Panc1 (cell line): ENCODE data around the gene GPS1. TPM values are rescaled to one million over a fixed set of nuclear protein-coding genes. Genes with fewer than 3 reads are reported as not detected.
A peak's percentile ranks its signal among the peaks of the same experiment; 100 is the strongest.

Source experiments
- ATAC-seq: fragments of 200-7000 bp; cut with Tn5 transposase; 2 replicates; pipeline ENCODE4 v1.9.1; 2020; ENCODE audit warnings: mild to moderate bottlenecking, moderate library complexity
- BruUV-seq: library from RNA; stranded (reverse); fragments of 400-500 nt; replicated peaks from 2 replicates; lab custom pipeline; 2021; lab: Mats Ljungman, UMichigan
- CTCF ChIA-PET: fragments of 300-600 bp; sonication (Branson Sonifier 250); formaldehyde crosslinking; loops from one replicate; lab custom pipeline; 2022; ENCODE audit warnings: antibody characterized with exemption; lab: Charles Lee
- POLR2A ChIA-PET: fragments of 300-600 bp; sonication (Branson Sonifier 250); formaldehyde crosslinking; loops from one replicate; lab custom pipeline; 2022; ENCODE audit warnings: antibody characterized with exemption; lab: Charles Lee
- DNase-seq: peaks from one replicate; pipeline ENCODE4 v3.0.0-alpha.2; 2010; ENCODE audit warnings: low read depth, low spot score
- H3K27ac ChIP-seq: 2 replicates; pipeline ENCODE4 v1.5.1; 2011; ENCODE audit warnings: mild to moderate bottlenecking, low read length, inconsistent platforms
- H3K27me3 ChIP-seq: fragments of 200-500 bp; sonication (Bioruptor generic); 2 replicates; pipeline ENCODE4 v1.6.0; 2014; ENCODE audit warnings: low read length, inconsistent platforms; ENCODE audit not compliant: control insufficient read depth, insufficient read depth
- H3K36me3 ChIP-seq: fragments of 200-500 bp; sonication (Bioruptor generic); 2 replicates; pipeline ENCODE4 v1.5.1; 2014; ENCODE audit warnings: inconsistent platforms, mild to moderate bottlenecking, low read length, moderate library complexity; ENCODE audit not compliant: control insufficient read depth, insufficient read depth
- H3K4me1 ChIP-seq: 2 replicates; pipeline ENCODE4 v1.5.1; 2011; ENCODE audit warnings: inconsistent platforms, mild to moderate bottlenecking, low read length, moderate library complexity; ENCODE audit not compliant: control insufficient read depth, insufficient read depth
- H3K4me3 ChIP-seq, 2 experiments: 2 replicates each; pipeline ENCODE4 v1.5.1; 2011 to 2012; ENCODE audit warnings: low read depth in 2 of 2, low read length in 2 of 2, mild to moderate bottlenecking in 2 of 2, inconsistent platforms in 1 of 2, moderate library complexity in 1 of 2
- H3K9me3 ChIP-seq: fragments of 200-500 bp; sonication (Bioruptor generic); 2 replicates; pipeline ENCODE4 v1.5.1; 2014; ENCODE audit warnings: low read depth, mild to moderate bottlenecking, inconsistent platforms, low read length, moderate library complexity; ENCODE audit not compliant: control insufficient read depth, insufficient read depth
- POLR2AphosphoS5 ChIP-seq: IDR thresholded peaks from 2 replicates; pipeline ENCODE4 v1.6.1; 2012; ENCODE audit warnings: mild to moderate bottlenecking, low read depth, low read length, moderate library complexity
- SIN3A ChIP-seq: IDR thresholded peaks from 2 replicates; pipeline ENCODE4 v1.6.1; 2012; ENCODE audit warnings: low read depth, mild to moderate bottlenecking, low read length, moderate library complexity, borderline replicate concordance; ENCODE audit not compliant: insufficient read depth
- TCF7L2 ChIP-seq: IDR thresholded peaks from 2 replicates; pipeline ENCODE4 v1.6.1; 2011; ENCODE audit warnings: mild to moderate bottlenecking, low read depth, low read length, inconsistent platforms
- in situ Hi-C: cut with HindIII; loops from 2 replicates; pipeline ENCODE4 v1.10.0; 2016; ENCODE audit warnings: low sequenced_read_pairs, low pct_unique_long_range_greater_than_20kb
- intact Hi-C: fragments of 100-400 bp; cut with micrococcal nuclease; formaldehyde crosslinking; loops from one replicate; pipeline ENCODE4 v1.10.0; 2022; ENCODE audit not compliant: unreplicated experiment
- total RNA-seq: library from RNA; stranded (reverse); gene quantifications from one replicate; pipeline ENCODE4 v1.2.1, GENCODE V29; 2021; ENCODE audit not compliant: unreplicated experiment
- TF ChIP-seq, protein P1 (sequence below), 2 experiments: IDR thresholded peaks; 2 replicates each; pipeline ENCODE4 v1.6.1; 2011 to 2012; ENCODE audit warnings: low read depth in 2 of 2, control low read depth in 1 of 2, low read length in 1 of 2, mild to moderate bottlenecking in 1 of 2, moderate library complexity in 1 of 2; ENCODE audit not compliant: insufficient read depth in 1 of 2
- TF ChIP-seq, protein P2 (sequence below): fragments of 450-650 bp; IDR thresholded peaks from 2 replicates; pipeline ENCODE4 v1.5.1; 2017; ENCODE audit warnings: mild to moderate bottlenecking

The GPS1 gene
- total RNA-seq, 1 experiment from 2014 or later = 175 TPM

DNA sequence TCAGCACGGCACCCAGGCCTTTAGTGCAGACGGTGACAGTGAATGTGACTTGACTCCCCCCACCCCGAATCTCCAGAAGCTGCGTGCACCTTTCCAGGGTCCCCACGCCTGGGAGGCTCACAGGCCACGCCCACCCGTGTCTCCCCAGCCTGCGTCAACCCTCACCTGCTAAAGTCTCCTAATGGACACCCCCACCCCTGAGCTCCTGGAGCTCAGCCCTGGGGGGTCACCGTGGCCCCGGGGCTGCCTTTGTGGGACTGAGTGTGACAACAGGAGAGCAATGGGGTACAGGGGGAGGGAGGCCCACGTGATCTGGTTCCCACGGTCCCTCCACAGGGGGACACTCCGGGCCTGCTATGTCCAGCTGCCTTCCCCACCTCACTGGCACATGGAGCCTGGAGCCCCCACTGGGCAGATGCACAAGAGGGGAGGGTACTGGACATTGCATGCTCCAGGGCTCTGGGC, 53.8 kb downstream of the GPS1 start:
- DNase-seq = no peak
- no peaks in the 10 kb centered on the region for H3K9me3 ChIP-seq
- no peak overlapping the region for H3K4me3 ChIP-seq
- no peak for ATAC-seq
- intact Hi-C loops = loop anchor here (10.0 kb wide), 1 partner anchor 129 kb away; no protein-coding TSS in a partner anchor
- TF ChIP-seq TCF7L2 (no peak), SIN3A (no peak), POLR2AphosphoS5 (no peak)
- TF ChIP-seq, protein P1, sequence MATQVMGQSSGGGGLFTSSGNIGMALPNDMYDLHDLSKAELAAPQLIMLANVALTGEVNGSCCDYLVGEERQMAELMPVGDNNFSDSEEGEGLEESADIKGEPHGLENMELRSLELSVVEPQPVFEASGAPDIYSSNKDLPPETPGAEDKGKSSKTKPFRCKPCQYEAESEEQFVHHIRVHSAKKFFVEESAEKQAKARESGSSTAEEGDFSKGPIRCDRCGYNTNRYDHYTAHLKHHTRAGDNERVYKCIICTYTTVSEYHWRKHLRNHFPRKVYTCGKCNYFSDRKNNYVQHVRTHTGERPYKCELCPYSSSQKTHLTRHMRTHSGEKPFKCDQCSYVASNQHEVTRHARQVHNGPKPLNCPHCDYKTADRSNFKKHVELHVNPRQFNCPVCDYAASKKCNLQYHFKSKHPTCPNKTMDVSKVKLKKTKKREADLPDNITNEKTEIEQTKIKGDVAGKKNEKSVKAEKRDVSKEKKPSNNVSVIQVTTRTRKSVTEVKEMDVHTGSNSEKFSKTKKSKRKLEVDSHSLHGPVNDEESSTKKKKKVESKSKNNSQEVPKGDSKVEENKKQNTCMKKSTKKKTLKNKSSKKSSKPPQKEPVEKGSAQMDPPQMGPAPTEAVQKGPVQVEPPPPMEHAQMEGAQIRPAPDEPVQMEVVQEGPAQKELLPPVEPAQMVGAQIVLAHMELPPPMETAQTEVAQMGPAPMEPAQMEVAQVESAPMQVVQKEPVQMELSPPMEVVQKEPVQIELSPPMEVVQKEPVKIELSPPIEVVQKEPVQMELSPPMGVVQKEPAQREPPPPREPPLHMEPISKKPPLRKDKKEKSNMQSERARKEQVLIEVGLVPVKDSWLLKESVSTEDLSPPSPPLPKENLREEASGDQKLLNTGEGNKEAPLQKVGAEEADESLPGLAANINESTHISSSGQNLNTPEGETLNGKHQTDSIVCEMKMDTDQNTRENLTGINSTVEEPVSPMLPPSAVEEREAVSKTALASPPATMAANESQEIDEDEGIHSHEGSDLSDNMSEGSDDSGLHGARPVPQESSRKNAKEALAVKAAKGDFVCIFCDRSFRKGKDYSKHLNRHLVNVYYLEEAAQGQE (IDR thresholded peaks at IDR 0.05; ENCODE audit: insufficient read depth in 1 of 2, low read depth in 2 of 2, low read length in 1 of 2) = no peak
- TF ChIP-seq, protein P2, sequence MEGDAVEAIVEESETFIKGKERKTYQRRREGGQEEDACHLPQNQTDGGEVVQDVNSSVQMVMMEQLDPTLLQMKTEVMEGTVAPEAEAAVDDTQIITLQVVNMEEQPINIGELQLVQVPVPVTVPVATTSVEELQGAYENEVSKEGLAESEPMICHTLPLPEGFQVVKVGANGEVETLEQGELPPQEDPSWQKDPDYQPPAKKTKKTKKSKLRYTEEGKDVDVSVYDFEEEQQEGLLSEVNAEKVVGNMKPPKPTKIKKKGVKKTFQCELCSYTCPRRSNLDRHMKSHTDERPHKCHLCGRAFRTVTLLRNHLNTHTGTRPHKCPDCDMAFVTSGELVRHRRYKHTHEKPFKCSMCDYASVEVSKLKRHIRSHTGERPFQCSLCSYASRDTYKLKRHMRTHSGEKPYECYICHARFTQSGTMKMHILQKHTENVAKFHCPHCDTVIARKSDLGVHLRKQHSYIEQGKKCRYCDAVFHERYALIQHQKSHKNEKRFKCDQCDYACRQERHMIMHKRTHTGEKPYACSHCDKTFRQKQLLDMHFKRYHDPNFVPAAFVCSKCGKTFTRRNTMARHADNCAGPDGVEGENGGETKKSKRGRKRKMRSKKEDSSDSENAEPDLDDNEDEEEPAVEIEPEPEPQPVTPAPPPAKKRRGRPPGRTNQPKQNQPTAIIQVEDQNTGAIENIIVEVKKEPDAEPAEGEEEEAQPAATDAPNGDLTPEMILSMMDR = no peak
- ChIA-PET CTCF (interaction anchor here (0.6 to 1.4 kb wide), 3 partner anchors 50 to 101 kb away, joined by 3 to 9 read pairs (median 5); no protein-coding TSS in a partner anchor), POLR2A (interaction anchor here (0.6 kb wide), 1 partner anchor 8 kb away, joined by 6 read pairs; the partner anchor contains the start of gene FASN)
- H3K27me3 ChIP-seq = no peaks in the 10 kb centered on the region
- no TSS peak for BruUV-seq
- H3K4me1 ChIP-seq = peaks cover 76% of the 10 kb centered on the region
- peak overlapping the region; percentile 97 for H3K27ac ChIP-seq
- no peaks in the 10 kb centered on the region for H3K36me3 ChIP-seq
- in situ Hi-C loops = no loop called here

DNA sequence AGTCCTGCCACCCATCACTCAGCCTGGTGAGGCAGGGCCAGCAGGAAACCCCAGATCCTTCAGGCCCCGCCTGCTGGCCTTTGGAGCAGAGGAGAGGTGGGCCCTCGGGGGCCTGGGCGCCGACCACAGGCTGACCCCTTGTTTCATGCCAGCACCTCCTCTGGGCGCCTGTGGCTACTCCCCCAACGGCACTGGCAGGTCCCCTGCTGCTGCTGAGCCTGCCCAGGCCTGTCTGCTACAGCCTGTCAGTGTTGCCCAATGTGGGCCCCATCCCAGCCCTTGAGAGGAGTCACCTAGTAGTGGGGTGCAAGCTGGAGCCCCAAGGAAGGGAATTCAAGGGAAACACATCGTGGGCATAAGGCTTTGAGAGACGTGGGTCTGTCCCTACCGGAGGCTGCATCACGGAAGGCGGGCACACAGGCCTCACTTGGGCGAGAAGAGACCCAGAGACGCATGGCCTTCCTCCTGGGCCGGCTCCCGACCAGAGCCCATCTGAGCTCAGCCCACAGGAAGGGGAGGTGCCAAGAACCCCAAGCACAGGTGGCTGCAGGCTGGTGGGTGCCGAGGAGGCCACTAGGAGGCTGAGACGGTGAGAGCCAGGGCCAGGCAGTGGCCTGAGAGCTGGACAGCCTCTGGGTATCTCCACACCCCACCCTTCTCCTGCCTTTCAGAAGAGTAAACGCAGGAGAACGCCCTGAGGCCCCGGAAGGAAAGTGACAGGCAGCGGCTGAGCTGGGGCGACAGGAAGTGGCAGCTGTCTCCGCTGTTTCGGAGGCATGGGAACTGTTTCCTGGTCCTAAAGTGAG, 54.4 kb downstream of the GPS1 start:
- H3K27ac ChIP-seq = peak overlapping the region; percentile 97
- H3K36me3 ChIP-seq = no peaks in the 10 kb centered on the region
- intact Hi-C loops (loop anchor here (10.0 kb wide), 1 partner anchor 129 kb away; no protein-coding TSS in a partner anchor), in situ Hi-C loops (no loop called here)
- BruUV-seq = no TSS peak
- peak overlapping the region in 1 of 2 experiments; percentile 24; a peak in 2 of 4 replicates for H3K4me3 ChIP-seq
- ATAC-seq (peak; percentile 70), DNase-seq (no peak)
- peaks cover 69% of the 10 kb centered on the region for H3K4me1 ChIP-seq
- TF ChIP-seq TCF7L2 (no peak), POLR2AphosphoS5 (peak; percentile 54), SIN3A (no peak)
- TF ChIP-seq, protein P1 (IDR thresholded peaks at IDR 0.05; ENCODE audit: insufficient read depth in 1 of 2, low read depth in 2 of 2, low read length in 1 of 2) = peak in 1 of 2 experiments; percentile 16; a peak in 1 of 4 replicates
- TF ChIP-seq, protein P2 = peak; percentile 61
- CTCF ChIA-PET = interaction anchor here (0.6 to 1.4 kb wide), 4 partner anchors 48 to 100 kb away, joined by 3 to 9 read pairs (median 4); no protein-coding TSS in a partner anchor
- H3K27me3 ChIP-seq = no peaks in the 10 kb centered on the region
- H3K9me3 ChIP-seq = no peaks in the 10 kb centered on the region
- POLR2A ChIA-PET = interaction anchor here (0.6 to 0.7 kb wide), 2 partner anchors 8 to 76 kb away, joined by 3 to 6 read pairs; partner anchors contain the start of gene FASN
